ENCODE results near the gene PLBD2.

The PLBD2 gene, protein sequence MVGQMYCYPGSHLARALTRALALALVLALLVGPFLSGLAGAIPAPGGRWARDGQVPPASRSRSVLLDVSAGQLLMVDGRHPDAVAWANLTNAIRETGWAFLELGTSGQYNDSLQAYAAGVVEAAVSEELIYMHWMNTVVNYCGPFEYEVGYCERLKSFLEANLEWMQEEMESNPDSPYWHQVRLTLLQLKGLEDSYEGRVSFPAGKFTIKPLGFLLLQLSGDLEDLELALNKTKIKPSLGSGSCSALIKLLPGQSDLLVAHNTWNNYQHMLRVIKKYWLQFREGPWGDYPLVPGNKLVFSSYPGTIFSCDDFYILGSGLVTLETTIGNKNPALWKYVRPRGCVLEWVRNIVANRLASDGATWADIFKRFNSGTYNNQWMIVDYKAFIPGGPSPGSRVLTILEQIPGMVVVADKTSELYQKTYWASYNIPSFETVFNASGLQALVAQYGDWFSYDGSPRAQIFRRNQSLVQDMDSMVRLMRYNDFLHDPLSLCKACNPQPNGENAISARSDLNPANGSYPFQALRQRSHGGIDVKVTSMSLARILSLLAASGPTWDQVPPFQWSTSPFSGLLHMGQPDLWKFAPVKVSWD

DNA sequence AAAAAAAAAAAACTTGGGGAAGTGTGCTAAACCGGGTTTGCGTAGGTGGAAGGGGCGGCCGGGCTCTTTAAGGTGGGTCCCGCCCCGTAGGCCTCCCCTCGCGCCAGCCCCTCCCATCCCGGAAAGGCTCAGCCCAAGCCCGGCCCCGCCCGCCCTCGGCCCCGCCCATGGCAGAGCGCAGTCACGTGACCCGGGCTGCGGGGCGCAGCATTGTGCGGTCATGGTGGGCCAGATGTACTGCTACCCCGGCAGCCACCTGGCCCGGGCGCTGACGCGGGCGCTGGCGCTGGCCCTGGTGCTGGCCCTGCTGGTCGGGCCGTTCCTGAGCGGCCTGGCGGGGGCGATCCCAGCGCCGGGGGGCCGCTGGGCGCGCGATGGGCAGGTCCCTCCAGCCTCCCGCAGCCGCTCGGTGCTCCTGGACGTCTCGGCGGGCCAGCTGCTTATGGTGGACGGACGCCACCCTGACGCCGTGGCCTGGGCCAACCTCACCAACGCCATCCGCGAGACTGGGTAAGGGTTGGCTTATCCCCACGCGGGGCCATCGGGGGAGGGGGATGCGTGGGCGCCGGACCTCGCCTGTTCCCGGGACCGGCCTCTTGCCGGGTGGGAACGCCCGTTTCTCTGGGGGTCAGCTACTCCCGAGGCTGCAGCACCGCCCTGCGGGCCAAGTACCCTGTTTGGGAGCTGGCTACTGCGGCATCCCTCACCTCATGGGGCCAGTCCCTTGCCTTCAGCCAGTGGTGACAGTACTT is at the start of gene PLBD2:
PLBD2 (plus strand) TSS at position 207 of the 752 bp plus-strand sequence; CDS start at position 221, 14 bp downstream.
- peak; percentile 88 to 92 for DNase-seq (ENCODE audit: low read depth in 2 of 2)

DNA sequence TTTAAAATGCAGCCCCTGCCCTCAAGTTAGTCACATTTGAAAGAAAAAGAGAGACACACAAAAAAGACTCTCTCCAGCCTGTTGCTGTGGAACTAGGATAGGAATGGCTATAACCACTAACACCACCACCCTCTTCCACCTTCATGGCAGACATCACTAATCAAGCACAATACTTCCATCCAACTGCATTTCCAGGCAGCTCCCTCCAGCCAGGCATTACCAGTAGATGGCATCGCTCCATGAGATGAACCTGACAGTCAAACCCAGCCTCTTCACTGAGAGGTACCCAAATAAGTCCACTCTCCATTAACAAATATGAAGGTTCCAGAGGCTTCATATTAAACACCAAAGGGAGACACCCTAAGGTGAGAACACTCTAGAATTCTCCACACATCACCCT is 47.9 kb upstream of the PLBD2 start:
- DNase-seq (ENCODE audit: low read depth in 2 of 2) = no peak

DNA sequence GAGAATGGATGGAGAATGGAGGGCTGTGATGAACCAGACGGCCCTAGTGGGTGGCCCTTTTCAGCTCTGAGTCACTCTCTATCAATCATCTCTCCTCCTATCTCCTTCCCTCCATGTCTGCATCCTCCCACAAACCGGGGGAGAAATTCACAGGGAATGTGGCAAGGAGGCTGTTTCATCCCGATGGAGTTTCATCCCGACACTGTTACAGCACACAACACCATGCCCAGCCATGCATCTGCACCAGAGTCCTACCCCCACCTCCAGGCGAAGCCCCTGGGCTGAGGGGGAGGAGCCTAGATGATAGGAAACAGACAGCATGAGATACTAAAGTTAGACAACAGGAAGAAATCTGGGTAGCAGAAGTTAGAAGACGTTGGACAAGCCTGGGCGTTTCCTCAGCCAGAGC is 44.3 kb upstream of the PLBD2 start:
- DNase-seq (ENCODE audit: low read depth in 2 of 2) = no peak

DNA sequence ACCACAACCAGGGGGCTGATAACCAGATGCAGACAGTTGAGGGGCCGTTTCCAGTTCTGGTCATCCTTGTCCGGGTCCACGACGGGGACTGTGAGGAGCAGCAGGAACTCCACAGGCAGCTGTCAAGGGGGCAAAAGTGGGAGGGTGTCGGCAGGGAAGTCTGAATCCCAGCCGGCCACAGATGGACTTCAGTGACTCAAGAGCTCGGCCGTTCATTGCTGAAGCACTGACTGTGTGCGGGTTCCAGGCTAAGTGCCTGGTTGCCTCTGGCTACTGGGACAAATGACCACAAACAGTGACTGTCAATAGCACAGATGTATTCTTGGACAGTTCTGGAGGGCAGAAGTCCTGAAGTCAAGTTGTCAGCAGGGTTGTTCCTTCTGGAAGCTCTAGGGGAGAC is 43.0 kb upstream of the PLBD2 start:
- no peak for DNase-seq (ENCODE audit: low read depth in 2 of 2)

DNA sequence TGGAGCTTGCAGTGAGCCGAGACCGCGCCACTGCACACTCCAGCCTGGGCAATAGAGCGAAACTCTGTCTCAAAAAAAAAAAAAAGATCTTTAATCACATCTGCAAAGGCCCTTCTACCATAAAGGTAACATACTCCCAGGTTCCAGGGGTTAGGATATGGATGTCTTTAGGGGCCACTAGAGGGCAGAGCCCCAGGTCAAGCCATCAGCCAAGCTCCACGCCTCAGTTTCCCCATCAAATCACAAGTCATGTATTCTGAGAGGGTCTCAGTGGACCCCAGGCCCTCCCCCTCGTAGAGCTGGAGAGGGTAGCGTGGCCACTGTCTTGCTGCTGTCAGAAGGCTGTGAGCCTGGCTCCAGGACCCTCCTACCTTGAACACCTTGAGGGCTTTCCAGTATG is 42.2 kb upstream of the PLBD2 start:
- no peak for DNase-seq (ENCODE audit: low read depth in 2 of 2)

DNA sequence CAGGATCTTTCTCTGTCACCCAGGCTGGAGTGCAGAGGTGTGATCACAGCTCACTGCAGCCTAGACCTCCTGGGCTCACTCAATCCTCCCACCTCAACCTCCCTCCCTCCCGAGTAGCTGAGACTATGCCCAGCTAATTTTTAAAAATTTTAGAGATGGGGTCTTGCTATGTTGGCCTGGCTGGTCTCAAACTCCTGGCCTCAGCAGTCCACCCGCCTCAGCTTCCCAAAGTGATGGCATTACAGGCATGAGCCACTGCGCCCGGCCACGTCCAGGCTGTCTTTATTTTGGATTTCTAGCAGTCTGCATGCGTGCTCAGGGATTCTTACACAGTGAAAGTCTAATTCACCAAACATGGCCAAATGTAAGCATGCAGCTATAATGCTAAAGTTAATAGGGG is 41.3 kb upstream of the PLBD2 start:
- no peak for DNase-seq (ENCODE audit: low read depth in 2 of 2)

DNA sequence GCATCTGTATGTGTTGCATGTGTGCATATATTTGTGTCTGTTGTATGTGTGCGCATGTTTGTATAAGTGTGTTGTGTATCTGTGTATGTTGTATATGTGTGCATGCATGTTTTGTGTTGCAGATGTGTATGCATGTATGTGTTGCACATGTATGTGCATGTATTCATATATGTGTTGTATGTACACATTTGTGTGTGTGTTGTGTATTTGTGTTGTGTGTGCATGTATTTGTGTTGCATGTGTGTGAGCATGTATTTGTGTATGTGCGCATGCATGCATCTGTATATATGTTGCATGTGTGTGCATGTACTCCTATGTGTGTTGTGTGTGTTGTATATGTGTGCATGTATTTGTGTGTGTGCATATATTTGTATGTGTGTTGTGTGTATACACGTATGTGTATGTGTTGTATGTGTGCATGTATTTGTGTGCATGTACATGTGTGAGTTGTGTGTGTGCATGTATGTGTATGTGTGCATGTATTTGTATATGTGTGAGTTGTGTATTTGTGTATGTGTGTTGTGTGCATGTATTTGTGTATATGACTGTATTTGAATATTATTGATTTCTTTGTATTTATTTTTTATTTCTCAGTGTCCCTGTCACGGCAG is 40.2 kb upstream of the PLBD2 start:
- no peak for DNase-seq (ENCODE audit: low read depth in 2 of 2)

DNA sequence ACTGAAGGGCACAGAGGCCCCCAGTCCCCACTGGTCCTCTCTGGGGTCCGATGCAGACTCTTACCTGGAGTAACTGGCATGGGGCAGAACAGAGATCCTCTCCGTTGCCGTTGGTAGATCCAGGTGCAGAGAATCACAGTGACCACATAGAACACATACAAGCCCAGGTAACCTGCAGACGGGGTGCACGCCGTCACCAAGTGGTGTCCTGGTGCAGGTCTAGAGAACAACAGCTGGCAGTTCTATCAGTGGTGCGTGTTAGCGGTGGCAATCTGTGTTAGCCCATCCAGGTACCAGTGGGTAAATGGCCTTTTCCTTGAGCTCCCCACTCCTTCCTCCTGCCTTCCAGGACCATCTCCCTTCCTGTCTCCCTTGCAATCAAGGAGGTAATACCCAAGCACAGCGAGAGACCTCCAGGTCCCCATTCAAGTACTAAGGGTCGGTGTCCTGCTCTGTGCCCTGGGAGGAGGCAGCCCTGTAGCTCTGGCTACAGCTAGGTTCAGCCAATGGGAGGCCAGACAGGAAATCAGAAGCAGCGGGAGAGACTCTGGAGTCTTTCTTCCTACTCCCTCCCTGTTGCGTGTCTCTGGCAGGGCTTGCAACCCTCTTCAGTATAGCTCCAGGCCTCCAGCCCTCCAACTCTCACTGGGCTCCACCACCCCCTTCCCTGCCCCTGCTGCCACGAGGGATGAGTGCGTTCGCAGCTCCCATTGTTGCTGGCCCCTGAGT is 39.3 kb upstream of the PLBD2 start:
- no peak for DNase-seq (ENCODE audit: low read depth in 2 of 2)

DNA sequence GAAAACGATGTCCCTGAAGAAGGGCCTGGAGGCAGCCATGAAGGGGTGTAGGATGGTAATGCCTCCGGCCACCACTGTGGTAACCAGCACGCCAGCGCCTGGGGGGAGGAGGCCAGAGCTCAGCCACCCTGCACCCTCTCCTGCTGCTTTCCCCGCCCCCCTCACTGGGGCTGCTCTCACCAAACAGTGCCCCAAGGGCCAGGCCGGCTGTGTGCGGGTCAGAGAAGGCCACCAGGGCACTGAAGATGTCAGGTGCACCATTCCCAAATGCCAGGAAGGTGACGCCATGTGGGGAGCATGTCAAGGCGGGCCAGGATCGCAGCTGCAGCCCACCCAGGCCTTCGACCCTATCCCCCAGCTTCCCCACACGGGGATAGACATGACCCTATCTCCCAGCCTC is 38.0 kb upstream of the PLBD2 start:
- DNase-seq (ENCODE audit: low read depth in 2 of 2) = no peak

DNA sequence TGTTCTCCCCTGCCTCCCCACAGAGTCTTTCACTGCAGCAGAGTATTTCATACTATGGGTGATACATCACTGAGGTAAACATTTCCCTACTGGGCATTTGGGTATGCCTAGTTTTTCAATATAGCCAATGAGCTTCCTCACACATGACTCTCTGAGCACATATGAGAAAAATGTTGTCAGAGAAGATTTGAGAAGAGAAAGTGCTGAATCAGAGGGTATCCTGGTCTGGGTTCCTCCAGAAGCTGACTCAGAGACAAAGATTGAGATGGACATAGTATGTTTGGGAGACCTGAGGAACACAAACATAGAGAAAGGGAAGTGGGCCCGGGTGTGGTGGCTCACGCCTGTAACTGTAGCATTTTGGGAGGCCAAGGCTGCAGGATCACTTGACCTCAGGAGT is 36.0 kb upstream of the PLBD2 start:
- DNase-seq (ENCODE audit: low read depth in 2 of 2) = no peak

DNA sequence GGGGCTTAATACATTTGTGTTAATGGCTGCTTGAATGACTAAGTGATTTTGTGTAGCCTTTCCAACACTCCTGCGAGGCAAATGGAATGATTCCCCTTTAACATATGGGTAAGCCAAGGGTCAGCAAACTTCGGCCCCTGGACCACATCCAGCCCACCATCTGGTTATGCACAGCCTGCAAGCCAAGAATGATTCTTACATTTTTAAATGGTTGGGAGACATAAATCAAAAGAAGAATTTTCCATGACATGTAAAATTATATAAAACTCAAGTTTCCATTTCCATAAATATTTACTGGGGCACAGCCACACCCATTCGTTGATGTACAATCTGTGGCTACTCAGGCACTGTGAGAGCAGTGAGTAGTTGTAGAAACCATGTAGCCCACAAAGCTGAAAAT is 32.5 kb upstream of the PLBD2 start:
- no peak for DNase-seq (ENCODE audit: low read depth in 2 of 2)

DNA sequence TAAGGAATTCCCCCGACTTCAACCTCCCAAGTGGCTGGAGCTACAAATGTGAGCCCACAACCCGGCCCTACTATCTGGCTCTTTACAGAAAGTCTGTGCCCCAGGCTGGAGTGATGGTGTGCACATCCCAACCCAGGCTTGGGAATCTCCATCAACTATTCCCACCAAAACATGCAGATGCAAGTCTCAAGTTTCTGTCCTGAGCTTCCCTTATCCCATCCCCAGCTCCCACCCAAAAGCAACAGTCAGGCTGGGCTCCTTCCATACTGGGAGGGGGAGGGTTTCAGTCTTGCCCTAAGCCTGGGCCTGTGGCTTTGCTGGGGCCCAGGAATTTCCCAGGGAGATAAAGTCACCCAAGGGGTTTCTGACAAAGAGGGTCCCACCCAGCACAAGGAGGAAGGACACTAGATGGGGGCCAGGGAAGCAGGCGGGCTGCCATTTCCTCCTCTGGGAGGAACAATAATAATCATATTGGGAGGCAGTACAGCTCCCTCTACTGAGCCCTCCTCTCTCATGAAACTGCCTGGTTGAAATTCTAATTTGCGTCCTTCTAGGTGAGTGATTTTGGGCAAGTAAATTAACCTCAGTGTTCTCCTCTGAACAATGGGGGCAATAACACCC is 31.5 kb upstream of the PLBD2 start:
- no peak for DNase-seq (ENCODE audit: low read depth in 2 of 2)

DNA sequence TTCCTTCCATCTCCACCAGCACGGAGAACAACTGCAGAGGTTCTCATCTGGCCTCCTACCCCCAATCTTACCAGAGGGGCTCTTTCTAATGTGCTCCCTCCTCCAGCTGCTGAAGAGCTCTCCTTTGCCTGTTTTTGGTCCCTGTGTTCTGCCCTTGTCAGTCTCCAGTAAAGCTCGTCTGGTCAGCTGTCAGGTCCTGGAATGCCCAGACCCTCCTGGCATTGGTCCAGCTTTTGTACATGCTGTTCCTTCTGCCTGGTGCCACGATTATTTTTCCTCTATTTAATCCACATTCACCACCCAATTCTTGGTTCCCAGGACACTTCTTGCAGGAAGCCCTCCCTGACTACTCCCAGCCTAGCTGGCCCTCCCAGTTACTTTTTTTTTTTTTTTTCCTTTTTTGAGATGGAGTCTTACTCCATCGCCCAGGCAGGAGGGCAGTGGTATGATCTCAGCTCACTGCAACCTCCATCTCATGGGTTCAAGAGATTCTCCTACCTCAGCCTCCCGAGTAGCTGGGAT is 30.0 kb upstream of the PLBD2 start:
- no peak for DNase-seq (ENCODE audit: low read depth in 2 of 2)

DNA sequence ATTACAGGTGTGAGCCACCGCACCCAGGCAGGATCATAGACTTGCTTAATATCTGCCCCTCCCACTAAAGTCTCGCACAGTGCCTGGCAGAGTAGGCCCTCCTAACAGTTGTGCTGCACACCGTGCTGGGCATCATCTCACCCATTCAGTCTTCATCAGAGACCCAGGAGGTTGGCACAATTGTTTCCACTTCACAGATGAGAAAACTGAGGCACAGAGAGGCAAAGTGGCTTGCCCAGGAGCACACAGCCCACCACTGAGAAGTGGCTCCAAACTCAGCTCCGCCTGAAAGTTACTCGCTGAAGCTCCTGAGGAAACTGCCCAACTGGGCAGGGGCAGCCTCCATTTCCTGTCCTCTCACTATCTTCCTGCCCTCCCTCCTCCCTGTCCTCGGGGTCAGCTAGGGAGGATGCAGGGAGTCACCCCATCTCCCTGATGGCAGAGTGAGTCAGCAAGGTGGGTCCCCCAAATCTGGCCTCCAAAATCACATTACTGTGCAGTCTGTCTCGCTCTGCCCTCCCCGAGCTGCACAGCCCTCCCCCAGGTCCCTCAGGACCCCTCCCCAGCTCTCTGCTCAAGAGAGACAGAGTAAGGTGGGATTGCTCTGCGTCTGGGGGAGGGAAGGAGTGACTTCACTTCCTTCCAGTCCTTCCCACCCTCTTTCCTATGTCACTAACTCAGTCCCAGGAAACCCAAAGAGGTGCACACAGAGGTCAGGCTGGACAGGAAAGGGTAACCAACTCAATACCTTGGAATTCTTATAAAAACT is 29.2 kb upstream of the PLBD2 start:
- no peak for DNase-seq (ENCODE audit: low read depth in 2 of 2)

DNA sequence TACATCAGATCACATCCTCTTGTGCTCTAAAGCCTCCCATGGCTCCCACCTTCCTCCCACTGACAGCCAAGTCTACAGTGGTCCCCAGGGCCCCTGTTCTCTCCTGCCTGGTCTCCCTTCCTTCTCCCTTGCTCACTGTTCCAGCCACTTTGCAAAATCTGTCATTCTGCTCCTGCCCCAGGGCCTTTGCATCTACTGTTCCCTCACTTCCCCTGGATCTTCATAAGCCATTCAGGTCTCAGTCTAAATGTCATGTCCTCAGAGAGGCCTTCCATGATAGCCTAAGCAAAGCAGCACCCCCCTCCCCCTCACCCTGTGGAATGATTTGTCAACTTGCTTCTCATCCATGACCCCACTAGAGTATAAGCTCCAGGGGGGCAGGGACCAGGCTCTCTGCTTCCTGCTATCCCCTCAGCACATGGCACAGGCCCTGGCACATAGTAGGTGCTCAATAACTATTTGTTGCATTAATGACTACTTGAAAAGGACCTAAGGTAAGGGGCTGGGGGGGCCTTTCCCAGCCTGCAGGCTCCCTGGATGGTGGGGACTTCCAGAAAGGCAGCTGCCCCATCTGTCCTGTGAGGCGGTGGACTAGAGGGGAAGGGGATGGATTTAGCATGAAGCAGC is 28.5 kb upstream of the PLBD2 start:
- no peak for DNase-seq (ENCODE audit: low read depth in 2 of 2)

DNA sequence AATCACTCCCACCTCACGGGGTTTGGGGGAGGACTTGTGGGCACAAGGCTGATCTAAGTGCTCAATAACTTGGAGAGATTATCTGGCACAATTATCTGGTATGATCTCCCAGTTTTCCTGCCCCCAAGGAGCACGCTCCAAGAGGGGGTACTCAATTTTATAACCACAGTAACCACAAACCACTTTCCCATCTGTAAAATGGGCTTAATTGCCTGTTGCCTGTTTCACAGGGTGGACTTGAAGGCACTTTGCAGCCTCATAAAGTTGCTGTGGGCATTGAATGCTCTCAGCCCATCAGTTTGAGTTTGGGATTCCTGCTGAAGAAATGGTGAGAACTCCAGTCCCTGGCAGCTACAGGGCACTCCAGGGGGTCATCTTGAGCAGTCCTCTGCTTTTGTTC is 27.9 kb upstream of the PLBD2 start:
- no peak for DNase-seq (ENCODE audit: low read depth in 2 of 2)

DNA sequence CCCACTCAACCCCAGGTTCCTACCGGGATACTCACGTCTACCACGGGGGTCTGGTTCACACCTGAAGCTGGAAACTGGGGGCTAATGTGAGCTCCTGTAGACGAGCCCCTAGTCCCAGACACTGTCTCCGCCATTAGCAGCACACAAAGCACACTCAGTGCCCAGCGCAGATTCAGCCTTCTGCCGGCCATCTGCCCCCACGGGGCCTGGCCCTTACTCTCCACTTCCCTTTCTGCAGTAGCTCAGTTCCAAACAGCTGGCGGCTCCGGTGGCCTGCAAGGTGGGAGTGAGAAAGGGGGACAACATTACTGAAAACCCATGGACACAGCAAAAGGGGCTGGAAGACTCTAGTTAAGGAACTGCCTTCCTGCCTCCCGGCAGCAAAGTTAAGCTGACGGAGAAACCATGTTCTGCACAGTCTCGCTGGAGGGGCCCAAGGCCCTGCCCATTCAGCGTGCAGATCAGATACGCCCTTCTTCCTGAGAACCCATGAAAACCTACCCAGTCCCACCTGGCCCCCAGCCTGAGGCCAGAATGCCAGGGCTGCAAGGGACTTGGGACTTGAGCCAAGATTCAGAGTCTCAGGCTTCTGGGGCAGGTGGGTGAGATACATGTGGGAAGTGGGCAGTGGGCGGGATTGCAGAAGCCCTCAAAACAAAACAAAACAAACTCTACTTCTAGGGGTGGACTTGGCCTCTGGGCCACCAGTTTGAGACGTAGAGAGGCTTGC is 25.5 kb upstream of the PLBD2 start:
- no peak for DNase-seq (ENCODE audit: low read depth in 2 of 2)

DNA sequence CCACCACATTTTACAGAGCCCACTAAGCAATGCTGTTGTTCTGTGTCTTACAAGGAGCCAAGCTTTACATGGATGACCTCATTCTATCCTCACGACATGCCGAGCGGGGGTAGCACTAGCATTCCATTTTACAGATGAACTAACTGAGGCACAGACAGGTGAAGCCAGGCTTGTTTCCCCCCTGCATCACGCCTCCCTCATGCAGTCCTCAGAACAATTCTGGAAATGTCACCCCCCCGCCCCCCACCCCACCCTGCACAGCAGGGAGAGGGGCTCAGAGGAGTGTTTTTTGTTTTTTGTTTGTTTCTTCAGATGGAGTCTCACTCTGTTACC is 25.0 kb upstream of the PLBD2 start:
- DNase-seq (ENCODE audit: low read depth in 2 of 2) = no peak

Measured in activated CD8-positive, alpha-beta memory T cell treated with anti-CD3 and anti-CD28 coated beads for 4 hours (primary cell).